HG03457 (cell line): Measurements from ENCODE around the gene TESK2.
"Not testable (repeated sequence)": the region's sequence is repeated elsewhere in the genome, so short reads cannot be mapped to it uniquely, and the experiment has no call there.

Source experiments
- ATAC-seq: cut with Tn5 transposase; IDR thresholded peaks from one replicate; pipeline ENCODE4 v1.9.1; 2021; ENCODE audit warnings: moderate number of reproducible peaks; ENCODE audit not compliant: unreplicated experiment

Gene TESK2

GRCh38 chr1:45490626-45491486 is at the start of gene TESK2:
Gene TESK2 (minus strand): TSS chr1:45491163. CDS start chr1:45457785, 33,378 bp downstream.
- ATAC-seq, result peak; percentile 70

- no peak for ATAC-seq
Observed at GRCh38 chr1:45536886-45537285, 45.9 kb upstream of the TESK2 start.

- no peak for ATAC-seq
Observed at GRCh38 chr1:45535988-45536766, 45.2 kb upstream of the TESK2 start.

- ATAC-seq, result no peak
Observed at GRCh38 chr1:45531873-45532272, 40.9 kb upstream of the TESK2 start.

GRCh38 chr1:45530632-45531135 is 39.7 kb upstream of the TESK2 start:
- no peak for ATAC-seq

- no peak for ATAC-seq
Observed at GRCh38 chr1:45526135-45526644, 35.2 kb upstream of the TESK2 start.

- not testable (repeated sequence) for ATAC-seq
Observed at GRCh38 chr1:45523975-45524374, 33.0 kb upstream of the TESK2 start.

- not testable (repeated sequence) for ATAC-seq
Observed at GRCh38 chr1:45523516-45523915, 32.6 kb upstream of the TESK2 start.

- no peak for ATAC-seq
Observed at GRCh38 chr1:45522324-45523104, 31.6 kb upstream of the TESK2 start.

- peak; percentile 73 for ATAC-seq
Observed at GRCh38 chr1:45521413-45522323, 30.7 kb upstream of the TESK2 start, which contains the start of gene PRDX1. Gene PRDX1 (minus strand): TSS chr1:45521884. CDS start chr1:45519043, 2,841 bp downstream.

GRCh38 chr1:45519774-45520173 is 28.8 kb upstream of the TESK2 start:
- ATAC-seq, result not testable (repeated sequence)

GRCh38 chr1:45518910-45519309 is 27.9 kb upstream of the TESK2 start:
- no peak for ATAC-seq

GRCh38 chr1:45518366-45518765 is 27.4 kb upstream of the TESK2 start:
- not testable (repeated sequence) for ATAC-seq

GRCh38 chr1:45516465-45516864 is 25.5 kb upstream of the TESK2 start:
- no peak for ATAC-seq

GRCh38 chr1:45516036-45516435 is 25.1 kb upstream of the TESK2 start:
- ATAC-seq, result no peak

- ATAC-seq, result not testable (repeated sequence)
Observed at GRCh38 chr1:45513532-45514260, 22.7 kb upstream of the TESK2 start.

GRCh38 chr1:45512641-45513054 is 21.7 kb upstream of the TESK2 start:
- no peak for ATAC-seq

- no peak for ATAC-seq
Observed at GRCh38 chr1:45510972-45511527, 20.1 kb upstream of the TESK2 start.
